HG03039 (cell line): Measurements from ENCODE around the gene HLA-G.
"Not testable (repeated sequence)": the region's sequence is repeated elsewhere in the genome, so short reads cannot be mapped to it uniquely, and the experiment has no call there.

Source experiments
- ATAC-seq: cut with Tn5 transposase; IDR thresholded peaks from one replicate; pipeline ENCODE4 v1.9.1; 2021; ENCODE audit warnings: mild to moderate bottlenecking, moderate library complexity; ENCODE audit not compliant: unreplicated experiment

HLA-G gene

DNA sequence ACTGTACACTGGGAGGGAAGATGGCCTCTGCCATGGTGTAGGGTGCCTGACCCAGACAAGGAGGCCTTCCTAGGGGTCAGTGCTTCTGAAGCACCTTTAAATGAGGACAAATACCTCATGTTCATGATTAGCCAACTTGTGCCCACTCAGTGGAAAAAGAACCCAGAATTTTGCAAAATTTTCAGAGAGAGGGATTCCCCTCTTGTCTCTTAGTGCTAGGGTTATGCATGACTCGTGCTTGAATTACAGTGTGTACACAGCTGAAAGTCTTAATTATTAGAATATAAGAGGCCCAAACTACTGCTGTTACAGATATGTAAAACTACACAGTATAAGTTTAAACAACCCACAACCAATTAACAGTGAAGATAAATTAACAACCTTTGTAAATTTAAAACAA lies 38.0 kb downstream of the HLA-G start:
- no peak for ATAC-seq

DNA sequence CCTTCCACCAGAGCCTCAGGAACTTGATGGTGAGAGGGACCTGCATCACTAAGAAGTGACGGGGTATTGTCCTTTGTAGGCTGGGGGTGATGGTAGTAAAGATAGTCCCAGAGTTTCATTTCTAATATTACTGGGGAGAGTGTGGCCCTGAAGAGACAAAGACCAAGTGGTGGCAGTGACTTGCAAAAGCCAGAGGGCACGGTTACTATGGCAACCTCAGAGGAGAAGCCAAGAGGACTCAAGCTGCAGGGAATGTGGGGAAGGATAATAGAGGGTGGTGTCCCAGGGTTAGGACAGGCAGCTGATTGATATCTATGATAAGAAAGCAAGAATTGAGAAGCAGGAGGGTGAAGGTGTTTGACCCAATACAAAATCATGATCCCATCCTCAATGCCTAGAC lies 42.5 kb downstream of the HLA-G start:
- ATAC-seq = no peak

DNA sequence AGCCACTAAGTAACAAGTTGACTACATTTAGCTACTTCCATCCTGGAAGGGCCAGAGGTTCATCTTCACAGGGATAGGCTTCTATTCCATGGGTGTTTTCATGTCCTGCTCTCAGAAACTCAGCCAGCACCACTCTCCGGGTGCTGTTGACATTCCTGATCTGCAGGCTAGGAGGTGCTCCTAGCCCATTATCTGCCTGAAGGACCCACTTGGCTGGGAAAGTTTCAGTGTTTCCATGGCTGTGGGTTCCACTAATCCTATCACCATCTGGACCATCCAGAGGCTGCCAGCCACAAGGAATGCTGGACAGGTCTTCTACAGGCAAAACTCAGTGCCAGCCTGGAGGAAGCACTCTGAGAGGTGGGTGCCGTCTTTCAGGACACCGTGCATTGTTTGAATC lies 45.2 kb downstream of the HLA-G start:
- ATAC-seq = no peak

DNA sequence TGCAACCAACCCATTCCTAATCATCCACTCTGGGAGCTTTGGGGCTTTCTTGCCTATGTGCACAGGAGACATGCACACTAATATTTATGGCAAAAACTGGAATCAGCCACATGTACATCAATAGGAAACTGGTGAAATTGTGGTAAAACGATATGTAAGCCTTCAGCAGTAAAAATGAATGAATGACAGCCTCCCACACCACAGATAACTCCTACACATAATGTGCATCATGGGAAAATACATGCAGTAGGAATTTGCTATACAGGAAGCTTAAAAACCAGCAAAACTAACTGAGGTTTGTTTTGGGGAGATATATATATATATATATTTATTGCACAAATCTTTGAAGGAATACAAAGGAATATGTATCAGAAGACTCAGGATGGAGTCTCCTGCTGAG lies 47.6 kb downstream of the HLA-G start:
- no peak for ATAC-seq

DNA sequence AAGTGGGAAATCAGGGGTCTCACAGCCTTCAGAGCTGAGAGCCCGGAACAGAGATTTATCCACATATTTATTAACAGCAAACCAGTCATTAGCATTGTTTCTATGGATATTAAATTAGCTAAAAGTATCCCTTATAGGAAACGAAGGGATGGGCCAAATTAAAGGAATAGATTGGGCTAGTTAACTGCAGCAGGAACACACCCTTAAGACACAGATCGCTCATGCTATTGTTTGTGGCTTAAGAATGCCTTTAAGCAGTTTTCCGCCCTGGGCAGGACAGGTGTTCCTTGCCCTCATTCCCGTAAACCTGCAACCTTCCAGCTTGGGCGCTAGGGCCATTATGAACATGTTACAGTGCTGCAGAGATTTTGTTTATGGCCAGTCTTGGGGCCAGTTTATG lies 48.1 kb downstream of the HLA-G start:
- not testable (repeated sequence) for ATAC-seq
